Measurements from ENCODE around the gene MMS22L.

Gene MMS22L

GRCh38 chr6:97294451-97294850, 11.4 kb upstream of the MMS22L start:
- no CpG with 5 or more reads among the region's 3 CpGs for WGBS, 2 donors (ENCODE audit: extremely low coverage in 2 of 2, insufficient read length in 2 of 2, insufficient replicate concordance in 1 of 2)
- Histone ChIP-seq H2BK15ac (ENCODE audit: low read length) (no peak overlapping the region), H3K23ac (ENCODE audit: low read depth, low read length, poor library complexity) (no peak overlapping the region), H2AFZ (ENCODE audit: low read length) (no peak overlapping the region), H3K9me3 (replicated peaks in 1 of 2; ENCODE audit: control insufficient read depth in 2 of 2, insufficient read depth in 1 of 2, low read depth in 1 of 2, low read length in 2 of 2) (peaks cover 2 to 4% of the 10 kb centered on the region in 2 donors), H2AK5ac (ENCODE audit: low read depth, low read length) (no peak overlapping the region), H3K4me2 (ENCODE audit: insufficient read depth, low read length, poor library complexity, severe bottlenecking) (no peak overlapping the region), H3K4me3 (ENCODE audit: low read length in 2 of 2) (no peak overlapping the region), H4K8ac (ENCODE audit: low read depth, low read length) (no peak overlapping the region), H4K91ac (ENCODE audit: low read depth, low read length, poor library complexity) (no peak overlapping the region), H3K4me1 (ENCODE audit: control insufficient read depth in 2 of 2, insufficient read depth in 1 of 2, low read depth in 1 of 2, low read length in 2 of 2) (peaks cover 0 to 2% of the 10 kb centered on the region in 2 donors), H3K27me3 (ENCODE audit: control insufficient read depth in 3 of 3, insufficient read depth in 3 of 3, low read depth in 1 of 3, low read length in 3 of 3) (no peaks in the 10 kb centered on the region), H2BK5ac (ENCODE audit: low read length) (no peak overlapping the region), H3K14ac (ENCODE audit: low read length) (no peak overlapping the region), H3K79me1 (ENCODE audit: low read depth, low read length) (no peaks in the 10 kb centered on the region), H3K18ac (ENCODE audit: low read length) (no peak overlapping the region), H3K9ac (ENCODE audit: low read depth, low read length, poor library complexity) (no peak overlapping the region), H3K4ac (ENCODE audit: low read length) (no peak overlapping the region), H2BK12ac (ENCODE audit: low read length) (no peak overlapping the region), H2BK120ac (ENCODE audit: low read depth, low read length) (no peak overlapping the region), H3K36me3 (replicated peaks in 1 of 2; ENCODE audit: control insufficient read depth in 2 of 2, insufficient read depth in 2 of 2, low read length in 2 of 2) (no peaks in the 10 kb centered on the region), H3K27ac (replicated peaks; ENCODE audit: low read length) (no peak overlapping the region)
- no peak for DNase-seq (ENCODE audit: low spot score)

GRCh38 chr6:97293198-97293696, 10.2 kb upstream of the MMS22L start:
- no peak for DNase-seq (ENCODE audit: low spot score)
- Histone ChIP-seq H3K4ac (ENCODE audit: low read length) (no peak overlapping the region), H3K4me1 (ENCODE audit: control insufficient read depth in 2 of 2, insufficient read depth in 1 of 2, low read depth in 1 of 2, low read length in 2 of 2) (peaks cover 0 to 2% of the 10 kb centered on the region in 2 donors), H3K4me3 (ENCODE audit: low read length in 2 of 2) (no peak overlapping the region), H3K36me3 (replicated peaks in 1 of 2; ENCODE audit: control insufficient read depth in 2 of 2, insufficient read depth in 2 of 2, low read length in 2 of 2) (no peaks in the 10 kb centered on the region), H3K27me3 (ENCODE audit: control insufficient read depth in 3 of 3, insufficient read depth in 3 of 3, low read depth in 1 of 3, low read length in 3 of 3) (no peaks in the 10 kb centered on the region), H3K23ac (ENCODE audit: low read depth, low read length, poor library complexity) (no peak overlapping the region), H2AK5ac (ENCODE audit: low read depth, low read length) (no peak overlapping the region), H3K4me2 (ENCODE audit: insufficient read depth, low read length, poor library complexity, severe bottlenecking) (no peak overlapping the region), H3K9ac (ENCODE audit: low read depth, low read length, poor library complexity) (no peak overlapping the region), H2BK12ac (ENCODE audit: low read length) (no peak overlapping the region), H2BK5ac (ENCODE audit: low read length) (no peak overlapping the region), H2BK15ac (ENCODE audit: low read length) (no peak overlapping the region), H3K14ac (ENCODE audit: low read length) (no peak overlapping the region), H3K18ac (ENCODE audit: low read length) (no peak overlapping the region), H4K8ac (ENCODE audit: low read depth, low read length) (no peak overlapping the region), H4K91ac (ENCODE audit: low read depth, low read length, poor library complexity) (no peak overlapping the region), H3K9me3 (replicated peaks in 1 of 2; ENCODE audit: control insufficient read depth in 2 of 2, insufficient read depth in 1 of 2, low read depth in 1 of 2, low read length in 2 of 2) (peaks cover 5 to 7% of the 10 kb centered on the region in 2 donors), H3K27ac (replicated peaks; ENCODE audit: low read length) (no peak overlapping the region), H2AFZ (ENCODE audit: low read length) (no peak overlapping the region), H2BK120ac (ENCODE audit: low read depth, low read length) (no peak overlapping the region), H3K79me1 (ENCODE audit: low read depth, low read length) (no peaks in the 10 kb centered on the region)
- WGBS, 2 donors (ENCODE audit: extremely low coverage in 2 of 2, insufficient read length in 2 of 2, insufficient replicate concordance in 1 of 2): no CpG with 5 or more reads among the region's 2 CpGs

GRCh38 chr6:97292671-97293070, 9.7 kb upstream of the MMS22L start:
- Histone ChIP-seq H3K18ac (ENCODE audit: low read length) (no peak overlapping the region), H3K4ac (ENCODE audit: low read length) (no peak overlapping the region), H3K9me3 (replicated peaks in 1 of 2; ENCODE audit: control insufficient read depth in 2 of 2, insufficient read depth in 1 of 2, low read depth in 1 of 2, low read length in 2 of 2) (peaks cover 5 to 7% of the 10 kb centered on the region in 2 donors), H4K91ac (ENCODE audit: low read depth, low read length, poor library complexity) (no peak overlapping the region), H2BK120ac (ENCODE audit: low read depth, low read length) (no peak overlapping the region), H3K4me1 (ENCODE audit: control insufficient read depth in 2 of 2, insufficient read depth in 1 of 2, low read depth in 1 of 2, low read length in 2 of 2) (peaks cover 0 to 2% of the 10 kb centered on the region in 2 donors), H2BK12ac (ENCODE audit: low read length) (no peak overlapping the region), H3K79me1 (ENCODE audit: low read depth, low read length) (no peaks in the 10 kb centered on the region), H3K4me2 (ENCODE audit: insufficient read depth, low read length, poor library complexity, severe bottlenecking) (no peak overlapping the region), H3K14ac (ENCODE audit: low read length) (no peak overlapping the region), H2AK5ac (ENCODE audit: low read depth, low read length) (no peak overlapping the region), H2AFZ (ENCODE audit: low read length) (no peak overlapping the region), H2BK15ac (ENCODE audit: low read length) (no peak overlapping the region), H3K9ac (ENCODE audit: low read depth, low read length, poor library complexity) (no peak overlapping the region), H3K36me3 (replicated peaks in 1 of 2; ENCODE audit: control insufficient read depth in 2 of 2, insufficient read depth in 2 of 2, low read length in 2 of 2) (no peaks in the 10 kb centered on the region), H4K8ac (ENCODE audit: low read depth, low read length) (no peak overlapping the region), H3K23ac (ENCODE audit: low read depth, low read length, poor library complexity) (no peak overlapping the region), H3K27me3 (ENCODE audit: control insufficient read depth in 3 of 3, insufficient read depth in 3 of 3, low read depth in 1 of 3, low read length in 3 of 3) (no peaks in the 10 kb centered on the region), H3K27ac (replicated peaks; ENCODE audit: low read length) (no peak overlapping the region), H3K4me3 (ENCODE audit: low read length in 2 of 2) (no peak overlapping the region), H2BK5ac (ENCODE audit: low read length) (no peak overlapping the region)
- WGBS, 2 donors (ENCODE audit: extremely low coverage in 2 of 2, insufficient read length in 2 of 2, insufficient replicate concordance in 1 of 2): no CpG with 5 or more reads among the region's 1 CpG
- no peak for DNase-seq (ENCODE audit: low spot score)

- Histone ChIP-seq H3K4me2 (ENCODE audit: insufficient read depth, low read length, poor library complexity, severe bottlenecking) (no peak overlapping the region), H2AK5ac (ENCODE audit: low read depth, low read length) (no peak overlapping the region), H3K9me3 (replicated peaks in 1 of 2; ENCODE audit: control insufficient read depth in 2 of 2, insufficient read depth in 1 of 2, low read depth in 1 of 2, low read length in 2 of 2) (peaks cover 5 to 7% of the 10 kb centered on the region in 2 donors), H3K4me3 (ENCODE audit: low read length in 2 of 2) (no peak overlapping the region), H2BK12ac (ENCODE audit: low read length) (no peak overlapping the region), H3K79me1 (ENCODE audit: low read depth, low read length) (no peaks in the 10 kb centered on the region), H3K36me3 (replicated peaks in 1 of 2; ENCODE audit: control insufficient read depth in 2 of 2, insufficient read depth in 2 of 2, low read length in 2 of 2) (no peaks in the 10 kb centered on the region), H3K4ac (ENCODE audit: low read length) (no peak overlapping the region), H2BK15ac (ENCODE audit: low read length) (no peak overlapping the region), H3K27ac (replicated peaks; ENCODE audit: low read length) (no peak overlapping the region), H3K14ac (ENCODE audit: low read length) (no peak overlapping the region), H2BK5ac (ENCODE audit: low read length) (no peak overlapping the region), H3K4me1 (ENCODE audit: control insufficient read depth in 2 of 2, insufficient read depth in 1 of 2, low read depth in 1 of 2, low read length in 2 of 2) (peaks cover 0 to 2% of the 10 kb centered on the region in 2 donors), H2AFZ (ENCODE audit: low read length) (no peak overlapping the region), H4K8ac (ENCODE audit: low read depth, low read length) (no peak overlapping the region), H3K18ac (ENCODE audit: low read length) (peak overlapping the region; percentile 0), H3K9ac (ENCODE audit: low read depth, low read length, poor library complexity) (no peak overlapping the region), H4K91ac (ENCODE audit: low read depth, low read length, poor library complexity) (no peak overlapping the region), H2BK120ac (ENCODE audit: low read depth, low read length) (no peak overlapping the region), H3K27me3 (ENCODE audit: control insufficient read depth in 3 of 3, insufficient read depth in 3 of 3, low read depth in 1 of 3, low read length in 3 of 3) (no peaks in the 10 kb centered on the region), H3K23ac (ENCODE audit: low read depth, low read length, poor library complexity) (no peak overlapping the region)
- WGBS, 2 donors (ENCODE audit: extremely low coverage in 2 of 2, insufficient read length in 2 of 2, insufficient replicate concordance in 1 of 2): no CpG with 5 or more reads among the region's 4 CpGs
- DNase-seq (ENCODE audit: low spot score): no peak
These were observed 8.9 kb upstream of the MMS22L start for GRCh38 chr6:97291896-97292295.

All from neuronal stem cell (in vitro differentiated cells).